SK-N-SH (cell line): ENCODE measurements around the gene APEX2. TPM values are rescaled to one million over a fixed set of nuclear protein-coding genes. Genes with fewer than 3 reads are reported as not detected.

Source experiments
- CTCF ChIA-PET: fragments of 300-600, 350-600 bp; formaldehyde crosslinking; extraction: SDS; loops from one replicate; lab custom pipeline; 2021; lab: Yijun Ruan, JAX
- POLR2A ChIA-PET: fragments of 350-600 bp; sonication (Branson Sonifier 250); formaldehyde crosslinking; extraction: SDS; loops from one replicate; lab custom pipeline; 2020; ENCODE audit warnings: antibody characterized with exemption, inconsistent platforms; lab: Yijun Ruan, JAX
- DNase-seq: peaks from one replicate; pipeline ENCODE4 v3.0.0; 2012
- H2AFZ ChIP-seq: fragments of 200-600 bp; sonication (generic); 2 replicates; pipeline ENCODE4 v1.8.1; 2016; ENCODE audit warnings: antibody characterized with exemption, mild to moderate bottlenecking, low read depth
- H3F3A ChIP-seq: fragments of 200-600 bp; sonication (generic); replicated peaks from 2 replicates; pipeline ENCODE3; 2016; ENCODE audit warnings: antibody characterized with exemption, mild to moderate bottlenecking; ENCODE audit not compliant: insufficient read depth
- H3K27ac ChIP-seq, 2 experiments: fragments of 200-500 bp in 1 of 2; fragments of 200-600 bp in 1 of 2; sonication (Bioruptor generic) in 1 of 2; sonication (generic), shearing (Covaris generic) in 1 of 2; 2 replicates each; pipeline versions ENCODE4 v1.5.1 to v1.6.1; 2014 to 2016; ENCODE audit warnings: low read depth in 2 of 2, inconsistent platforms in 1 of 2, low read length in 1 of 2, mild to moderate bottlenecking in 1 of 2, mixed read lengths in 1 of 2
- H3K27me3 ChIP-seq: fragments of 200-600 bp; sonication (generic), shearing (Covaris generic); 2 replicates; pipeline ENCODE4 v1.6.1; 2016; ENCODE audit warnings: mixed run types; ENCODE audit not compliant: insufficient read depth
- H3K36me3 ChIP-seq, 2 experiments: fragments of 200-500 bp in 1 of 2; fragments of 200-600 bp in 1 of 2; sonication (Bioruptor generic) in 1 of 2; sonication (generic) in 1 of 2; replicated peaks in 1 of 2; 2 replicates each; pipeline versions ENCODE3 to v1.5.1; 2014 to 2016; ENCODE audit warnings: low read length in 1 of 2, mild to moderate bottlenecking in 1 of 2; ENCODE audit not compliant: insufficient read depth in 2 of 2, control insufficient read depth in 1 of 2
- H3K4me1 ChIP-seq, 2 experiments: fragments of 200-500 bp in 1 of 2; fragments of 200-600 bp in 1 of 2; sonication (Bioruptor generic) in 1 of 2; sonication (generic), shearing (Covaris generic) in 1 of 2; 2 replicates each; pipeline versions ENCODE4 v1.5.1 to v1.6.1; 2014 to 2016; ENCODE audit warnings: low read depth in 1 of 2, low read length in 1 of 2, mixed run types in 1 of 2; ENCODE audit not compliant: insufficient read depth in 2 of 2, control insufficient read depth in 1 of 2
- H3K4me2 ChIP-seq: fragments of 200-600 bp; sonication (generic), shearing (Covaris generic); 2 replicates; pipeline ENCODE4 v1.6.1; 2017; ENCODE audit warnings: mixed run types
- H3K4me3 ChIP-seq, 2 experiments: fragments of 200-500 bp in 1 of 2; fragments of 200-600 bp in 1 of 2; sonication (Bioruptor generic) in 1 of 2; sonication (generic), shearing (Covaris generic) in 1 of 2; 2 replicates each; pipeline versions ENCODE4 v1.5.1 to v1.8.1; 2014 to 2016; ENCODE audit warnings: low read depth in 2 of 2, inconsistent platforms in 1 of 2, low read length in 1 of 2, mild to moderate bottlenecking in 1 of 2, mixed read lengths in 1 of 2, moderate library complexity in 1 of 2
- H3K79me2 ChIP-seq: fragments of 200-600 bp; sonication (generic); 2 replicates; pipeline ENCODE4 v1.8.1; 2017; ENCODE audit warnings: mild to moderate bottlenecking; ENCODE audit not compliant: insufficient read depth
- H3K9ac ChIP-seq: fragments of 200-600 bp; sonication (generic); 2 replicates; pipeline ENCODE4 v1.6.1; 2017; ENCODE audit warnings: mixed run types
- H3K9me2 ChIP-seq: fragments of 200-600 bp; sonication (generic); 2 replicates; pipeline ENCODE4 v1.6.1; 2017; ENCODE audit warnings: mixed run types
- H3K9me3 ChIP-seq: fragments of 200-600 bp; sonication (generic); 2 replicates; pipeline ENCODE4 v1.6.1; 2017; ENCODE audit warnings: mixed run types, mild to moderate bottlenecking, moderate library complexity
- H4K20me1 ChIP-seq: fragments of 200-600 bp; sonication (generic); 2 replicates; pipeline ENCODE4 v1.6.1; 2017; ENCODE audit warnings: mild to moderate bottlenecking, mixed run types; ENCODE audit not compliant: insufficient read depth
- CHD2 ChIP-seq: fragments of 150-350 bp; IDR thresholded peaks from 2 replicates; pipeline ENCODE4 v1.6.1; 2018; ENCODE audit warnings: low read length; ENCODE audit not compliant: partially characterized antibody
- FOXJ3 ChIP-seq: sonication (generic); formaldehyde crosslinking; IDR thresholded peaks from 2 replicates; pipeline ENCODE4 v1.5.1; 2020; ENCODE audit warnings: mild to moderate bottlenecking, missing genetic modification reagents
- FOXM1 ChIP-seq: IDR thresholded peaks from 2 replicates; pipeline ENCODE4 v1.4.0; 2012; ENCODE audit warnings: low read depth, mild to moderate bottlenecking
- GABPA ChIP-seq: IDR thresholded peaks from 2 replicates; pipeline ENCODE4 v1.4.0; 2012; ENCODE audit warnings: low read depth, mild to moderate bottlenecking
- JUND ChIP-seq: IDR thresholded peaks from 2 replicates; pipeline ENCODE4 v1.4.0; 2012
- MEF2A ChIP-seq: IDR thresholded peaks from 2 replicates; pipeline ENCODE4 v1.4.0; 2012; ENCODE audit warnings: low read depth, borderline replicate concordance
- RCOR1 ChIP-seq: fragments of 150-350 bp; IDR thresholded peaks from 2 replicates; pipeline ENCODE4 v1.6.1; 2017; ENCODE audit warnings: antibody characterized with exemption, low read length
- RFX5 ChIP-seq: IDR thresholded peaks from 2 replicates; pipeline ENCODE4 v1.6.1; 2012; ENCODE audit warnings: mild to moderate bottlenecking, improper control_type of control experiment, low read length
- TCF12 ChIP-seq: IDR thresholded peaks from 2 replicates; pipeline ENCODE4 v1.4.0; 2012
- WGBS: methylation state at CpG from one replicate; pipeline ENCODE4 v1.1.6; 2017; ENCODE audit warnings: low lambda C conversion rate; 5-methylcytosine and 5-hydroxymethylcytosine counted together
- polyA plus RNA-seq, 3 experiments: library from polyadenylated mRNA; depleted of rRNA; stranded (reverse); fragments of >200 nt; gene quantifications; 2 replicates each; pipeline ENCODE4 v1.2.3, GENCODE V29; 2012
- TF ChIP-seq, protein P1 (sequence below): IDR thresholded peaks from 2 replicates; pipeline ENCODE4 v1.4.0; 2012; ENCODE audit warnings: low read depth, borderline replicate concordance
- TF ChIP-seq, protein P2 (sequence below): IDR thresholded peaks from 2 replicates; pipeline ENCODE4; 2012
- TF ChIP-seq, protein P3 (sequence below): fragments of 150-350 bp; IDR thresholded peaks from 2 replicates; pipeline ENCODE4 v1.6.1; 2017; ENCODE audit warnings: antibody characterized with exemption, low read length, low read depth, borderline replicate concordance
- TF ChIP-seq, protein P4 (sequence below): IDR thresholded peaks from 2 replicates; pipeline ENCODE4 v1.4.0; 2012; ENCODE audit warnings: low read depth, borderline replicate concordance

The APEX2 gene
- polyA plus RNA-seq, 1 of the 3 experiments (the other 2 are of a cell fraction), result 23.5 TPM

DNA sequence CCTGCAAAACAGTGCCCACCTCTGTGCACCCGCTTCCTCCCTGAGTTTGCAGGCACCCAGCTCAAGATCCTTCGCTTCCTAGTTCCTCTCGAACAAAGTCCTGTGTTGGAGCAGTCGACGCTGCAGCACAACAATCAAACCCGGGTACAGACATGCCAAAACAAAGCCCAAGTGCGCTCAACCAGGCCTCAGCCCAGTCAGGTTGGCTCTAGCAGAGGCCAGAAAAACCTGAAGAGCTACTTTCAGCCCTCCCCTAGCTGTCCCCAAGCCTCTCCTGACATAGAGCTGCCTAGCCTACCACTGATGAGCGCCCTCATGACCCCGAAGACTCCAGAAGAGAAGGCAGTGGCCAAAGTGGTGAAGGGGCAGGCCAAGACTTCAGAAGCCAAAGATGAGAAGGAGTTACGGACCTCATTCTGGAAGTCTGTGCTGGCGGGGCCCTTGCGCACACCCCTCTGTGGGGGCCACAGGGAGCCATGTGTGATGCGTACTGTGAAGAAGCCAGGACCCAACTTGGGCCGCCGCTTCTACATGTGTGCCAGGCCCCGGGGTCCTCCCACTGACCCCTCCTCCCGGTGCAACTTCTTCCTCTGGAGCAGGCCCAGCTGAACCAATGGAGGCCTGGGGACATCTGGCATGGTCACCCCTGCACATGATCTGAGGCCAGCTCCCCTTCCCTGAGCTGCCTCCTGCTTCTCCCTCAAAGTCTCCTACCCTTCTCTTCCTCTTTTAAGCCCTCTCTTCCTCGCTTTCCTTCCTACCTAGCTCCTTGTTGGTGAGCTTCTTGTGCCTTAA is 6.9 kb downstream of the APEX2 start:
- no peaks in the 10 kb centered on the region for H4K20me1 ChIP-seq
- H3K79me2 ChIP-seq, result peaks cover under 1% of the 10 kb centered on the region; the same call in 1 of the 2 replicates
- no peak overlapping the region for H3K4me3 ChIP-seq
- H3K27ac ChIP-seq, result no peak overlapping the region
- no peak overlapping the region for H3K9ac ChIP-seq
- peaks cover 5 to 29% of the 10 kb centered on the region in 2 experiments for H3K36me3 ChIP-seq
- no peak for DNase-seq
- H3K4me1 ChIP-seq, result no peaks in the 10 kb centered on the region; a peak in 1 of 4 replicates
- no peaks in the 10 kb centered on the region for H3K9me3 ChIP-seq
- CTCF ChIA-PET, result interaction anchor here (0.6 to 2.0 kb wide), 2 partner anchors 50 to 1977 kb away, joined by 4 to 6 read pairs; no protein-coding TSS in a partner anchor
- no peak for TF ChIP-seq RFX5
- TF ChIP-seq, protein P1, sequence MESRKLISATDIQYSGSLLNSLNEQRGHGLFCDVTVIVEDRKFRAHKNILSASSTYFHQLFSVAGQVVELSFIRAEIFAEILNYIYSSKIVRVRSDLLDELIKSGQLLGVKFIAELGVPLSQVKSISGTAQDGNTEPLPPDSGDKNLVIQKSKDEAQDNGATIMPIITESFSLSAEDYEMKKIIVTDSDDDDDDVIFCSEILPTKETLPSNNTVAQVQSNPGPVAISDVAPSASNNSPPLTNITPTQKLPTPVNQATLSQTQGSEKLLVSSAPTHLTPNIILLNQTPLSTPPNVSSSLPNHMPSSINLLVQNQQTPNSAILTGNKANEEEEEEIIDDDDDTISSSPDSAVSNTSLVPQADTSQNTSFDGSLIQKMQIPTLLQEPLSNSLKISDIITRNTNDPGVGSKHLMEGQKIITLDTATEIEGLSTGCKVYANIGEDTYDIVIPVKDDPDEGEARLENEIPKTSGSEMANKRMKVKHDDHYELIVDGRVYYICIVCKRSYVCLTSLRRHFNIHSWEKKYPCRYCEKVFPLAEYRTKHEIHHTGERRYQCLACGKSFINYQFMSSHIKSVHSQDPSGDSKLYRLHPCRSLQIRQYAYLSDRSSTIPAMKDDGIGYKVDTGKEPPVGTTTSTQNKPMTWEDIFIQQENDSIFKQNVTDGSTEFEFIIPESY, result no peak
- no peak for TF ChIP-seq FOXM1
- TF ChIP-seq MEF2A, result no peak
- TF ChIP-seq TCF12, result no peak
- TF ChIP-seq, protein P2, sequence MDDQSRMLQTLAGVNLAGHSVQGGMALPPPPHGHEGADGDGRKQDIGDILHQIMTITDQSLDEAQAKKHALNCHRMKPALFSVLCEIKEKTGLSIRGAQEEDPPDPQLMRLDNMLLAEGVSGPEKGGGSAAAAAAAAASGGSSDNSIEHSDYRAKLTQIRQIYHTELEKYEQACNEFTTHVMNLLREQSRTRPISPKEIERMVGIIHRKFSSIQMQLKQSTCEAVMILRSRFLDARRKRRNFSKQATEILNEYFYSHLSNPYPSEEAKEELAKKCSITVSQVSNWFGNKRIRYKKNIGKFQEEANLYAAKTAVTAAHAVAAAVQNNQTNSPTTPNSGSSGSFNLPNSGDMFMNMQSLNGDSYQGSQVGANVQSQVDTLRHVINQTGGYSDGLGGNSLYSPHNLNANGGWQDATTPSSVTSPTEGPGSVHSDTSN, result no peak
- no peak for TF ChIP-seq JUND
- TF ChIP-seq RCOR1, result no peak
- TF ChIP-seq, protein P3, sequence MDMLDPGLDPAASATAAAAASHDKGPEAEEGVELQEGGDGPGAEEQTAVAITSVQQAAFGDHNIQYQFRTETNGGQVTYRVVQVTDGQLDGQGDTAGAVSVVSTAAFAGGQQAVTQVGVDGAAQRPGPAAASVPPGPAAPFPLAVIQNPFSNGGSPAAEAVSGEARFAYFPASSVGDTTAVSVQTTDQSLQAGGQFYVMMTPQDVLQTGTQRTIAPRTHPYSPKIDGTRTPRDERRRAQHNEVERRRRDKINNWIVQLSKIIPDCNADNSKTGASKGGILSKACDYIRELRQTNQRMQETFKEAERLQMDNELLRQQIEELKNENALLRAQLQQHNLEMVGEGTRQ, result no peak
- no peak for TF ChIP-seq FOXJ3 (CRISPR knock-in tag)
- TF ChIP-seq GABPA, result no peak
- TF ChIP-seq CHD2, result no peak
- TF ChIP-seq, protein P4, sequence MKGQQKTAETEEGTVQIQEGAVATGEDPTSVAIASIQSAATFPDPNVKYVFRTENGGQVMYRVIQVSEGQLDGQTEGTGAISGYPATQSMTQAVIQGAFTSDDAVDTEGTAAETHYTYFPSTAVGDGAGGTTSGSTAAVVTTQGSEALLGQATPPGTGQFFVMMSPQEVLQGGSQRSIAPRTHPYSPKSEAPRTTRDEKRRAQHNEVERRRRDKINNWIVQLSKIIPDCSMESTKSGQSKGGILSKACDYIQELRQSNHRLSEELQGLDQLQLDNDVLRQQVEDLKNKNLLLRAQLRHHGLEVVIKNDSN, result no peak
- H3K4me2 ChIP-seq, result no peak overlapping the region
- peaks cover 6% of the 10 kb centered on the region; the same call in 1 of the 2 replicates for H3K27me3 ChIP-seq
- H2AFZ ChIP-seq, result no peak overlapping the region
- POLR2A ChIA-PET, result interaction anchor here (1.2 kb wide), 1 partner anchor 7 kb away, joined by 3 read pairs; the partner anchor contains the start of gene APEX2
- H3K9me2 ChIP-seq, result no peaks in the 10 kb centered on the region
- 46% methylated on average over 13 of the region's 18 CpGs for WGBS
- H3F3A ChIP-seq, result no peaks in the 10 kb centered on the region
